OCI-LY7 (cell line): ENCODE data around the gene KAT14.

Source experiments
- CTCF ChIP-seq: fragments of 200-600 bp; sonication (generic); conservative IDR thresholded peaks from 2 replicates; pipeline ENCODE4 v1.5.1; 2014; ENCODE audit warnings: mild to moderate bottlenecking, antibody characterized with exemption, low read length, moderate library complexity, mixed read lengths
- EZH2phosphoT487 ChIP-seq: fragments of 200-600 bp; sonication (generic); IDR thresholded peaks from 2 replicates; pipeline ENCODE4 v1.6.1; 2018; ENCODE audit warnings: low read depth, borderline replicate concordance, mild to moderate bottlenecking, mixed run types, antibody characterized with exemption, low read length, moderate library complexity, mixed read lengths

DNA sequence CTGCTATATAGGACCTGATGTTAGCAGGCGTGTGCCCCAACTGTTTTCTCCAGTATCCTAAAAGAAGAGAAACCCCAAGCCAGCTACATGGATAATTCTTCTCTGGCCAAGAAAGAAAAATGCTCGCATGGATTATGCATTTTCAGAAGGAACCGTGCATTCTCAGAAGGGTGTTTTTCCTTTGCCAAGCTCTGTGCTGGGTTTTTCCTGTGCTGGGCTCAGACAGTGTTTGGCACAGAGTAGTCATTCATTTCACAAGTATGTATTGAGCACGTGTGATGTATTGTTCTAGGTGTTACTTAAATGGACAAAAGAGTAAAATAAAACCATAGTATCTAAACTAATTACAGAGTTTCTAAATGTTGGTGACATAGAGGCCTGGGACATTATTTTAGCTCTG lies 88.0 kb downstream of the KAT14 start:
- TF ChIP-seq CTCF, result no peak
- TF ChIP-seq EZH2phosphoT487, result no peak
